HG02571 (cell line): ENCODE data around the gene RBM10.

Source experiments
- ATAC-seq: cut with Tn5 transposase; IDR thresholded peaks from one replicate; pipeline ENCODE4 v1.9.1; 2021; ENCODE audit warnings: mild to moderate bottlenecking, moderate library complexity; ENCODE audit not compliant: unreplicated experiment

Gene RBM10

DNA sequence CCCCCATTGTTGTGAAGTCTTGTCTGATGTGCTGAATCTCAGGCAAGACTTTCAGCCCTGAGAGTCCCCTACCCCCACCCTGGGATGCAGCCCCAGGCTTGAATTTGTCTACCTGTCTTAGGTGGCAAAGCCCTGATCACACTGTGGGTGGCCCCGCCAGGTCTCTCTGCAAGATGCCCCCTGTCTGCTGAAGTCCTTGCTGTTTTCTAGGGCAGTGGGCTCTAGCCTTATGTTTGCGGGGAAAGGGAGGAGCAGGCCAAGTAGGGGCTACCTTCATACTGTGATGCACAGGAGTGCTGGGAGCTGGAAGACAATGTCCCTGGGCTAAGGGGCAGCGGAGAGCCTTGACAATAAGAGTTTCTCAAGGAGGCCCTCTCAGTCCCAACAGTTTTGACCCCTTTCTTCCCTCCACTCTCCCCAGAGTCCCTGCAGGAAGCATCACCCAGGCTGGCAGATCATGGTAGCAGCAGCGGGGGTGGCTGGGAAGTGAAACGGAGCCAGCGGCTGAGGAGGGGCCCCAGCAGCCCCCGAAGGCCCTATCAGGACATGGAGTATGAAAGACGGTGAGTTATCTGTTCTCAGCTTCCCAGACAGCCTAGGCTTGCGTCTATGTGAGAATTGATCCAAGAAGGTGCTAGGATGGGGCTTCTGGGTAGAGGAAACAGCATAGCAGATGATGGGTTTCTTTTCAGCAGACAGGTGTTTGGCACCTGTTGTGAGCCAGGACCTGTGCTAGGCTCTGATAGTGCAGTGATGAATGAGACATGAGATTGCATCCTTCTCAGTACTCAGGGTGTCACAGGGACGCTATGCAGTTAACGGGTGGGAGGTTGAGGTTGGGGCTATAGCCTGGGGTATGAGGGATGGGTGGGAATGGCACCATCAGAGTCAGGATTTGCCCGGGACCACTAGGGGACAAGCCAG is 2.2 kb downstream of the RBM10 start:
- ATAC-seq: no peak

DNA sequence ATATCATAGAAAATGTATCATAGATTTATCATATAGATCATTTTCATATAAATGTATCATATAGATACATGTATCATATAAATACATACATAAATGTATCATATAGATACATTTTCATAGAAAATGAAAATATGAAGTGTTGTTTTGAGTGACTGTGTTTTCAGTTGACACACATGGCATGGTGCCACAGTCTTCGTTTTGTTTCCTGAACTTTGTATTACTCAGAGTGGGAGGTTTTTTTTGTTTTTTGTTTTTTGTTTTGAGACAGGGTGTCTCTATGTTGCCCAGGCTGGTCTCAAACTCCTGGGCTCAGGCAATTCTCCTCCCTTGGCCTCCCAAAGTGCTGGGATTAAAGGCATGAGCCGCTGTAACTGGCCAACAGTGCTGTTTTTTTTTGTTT is 3.9 kb downstream of the RBM10 start:
- no peak for ATAC-seq

DNA sequence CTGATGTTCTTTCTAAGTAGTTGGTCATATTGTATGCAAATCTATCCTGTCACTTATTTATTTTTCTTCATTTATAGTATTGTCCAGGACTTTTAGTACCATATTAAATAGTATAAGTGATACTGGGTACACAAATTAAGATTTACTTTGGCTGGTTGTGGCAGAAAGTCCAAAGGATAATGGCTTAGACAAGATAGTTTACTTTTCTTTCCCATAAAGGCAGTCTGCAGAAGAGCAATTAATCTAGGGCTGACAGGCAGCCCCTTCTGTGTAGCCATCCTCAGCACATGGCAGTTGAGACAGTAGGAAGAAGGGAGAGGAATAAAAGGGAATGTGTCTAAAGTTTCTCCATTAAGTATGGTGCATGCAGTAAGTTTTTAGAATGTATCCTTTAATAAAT is 6.4 kb downstream of the RBM10 start:
- ATAC-seq: no peak

DNA sequence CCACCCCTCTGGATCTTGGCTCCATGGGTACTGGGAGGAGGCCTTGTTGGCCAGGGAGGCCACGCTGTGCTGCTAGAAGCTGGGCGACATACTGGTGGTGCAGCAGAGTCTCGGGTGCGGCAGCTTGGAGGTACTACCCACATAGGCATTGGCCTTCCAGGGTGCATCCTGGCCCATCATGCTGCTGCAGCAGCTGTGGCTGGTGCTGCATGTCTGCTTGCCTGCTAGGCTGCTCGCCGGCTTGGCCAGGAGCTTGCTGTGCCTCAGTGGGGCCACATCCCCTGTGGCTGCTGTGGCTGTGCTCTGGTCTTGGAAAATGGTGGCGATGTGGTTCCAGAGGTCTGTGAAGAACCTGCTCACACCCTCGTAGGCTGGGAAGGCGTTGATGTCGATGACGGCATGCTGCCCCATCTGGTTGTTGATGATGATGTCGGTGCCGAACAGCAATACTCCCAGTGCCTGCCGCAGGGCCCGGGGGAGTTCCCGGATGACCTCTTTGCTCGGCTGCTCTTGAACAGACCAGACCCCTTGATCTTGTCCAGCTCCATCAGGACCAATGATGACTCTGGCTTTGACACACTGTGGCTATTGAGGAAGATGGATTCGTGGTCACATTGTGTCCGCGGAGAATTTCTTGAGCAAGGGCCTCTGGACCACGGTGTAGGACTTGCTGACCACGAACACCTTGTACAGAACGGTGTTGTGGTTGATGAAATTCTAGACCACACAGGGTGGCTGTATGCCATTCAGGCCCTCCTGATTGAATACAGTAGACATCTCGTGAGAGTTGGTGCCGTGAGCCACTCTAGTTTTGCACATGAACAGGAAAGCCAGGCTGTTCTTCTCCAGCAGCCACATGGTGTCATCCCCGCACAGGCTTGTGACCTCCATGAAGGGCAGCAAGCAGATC is 11.8 kb downstream of the RBM10 start:
- no peak for ATAC-seq

DNA sequence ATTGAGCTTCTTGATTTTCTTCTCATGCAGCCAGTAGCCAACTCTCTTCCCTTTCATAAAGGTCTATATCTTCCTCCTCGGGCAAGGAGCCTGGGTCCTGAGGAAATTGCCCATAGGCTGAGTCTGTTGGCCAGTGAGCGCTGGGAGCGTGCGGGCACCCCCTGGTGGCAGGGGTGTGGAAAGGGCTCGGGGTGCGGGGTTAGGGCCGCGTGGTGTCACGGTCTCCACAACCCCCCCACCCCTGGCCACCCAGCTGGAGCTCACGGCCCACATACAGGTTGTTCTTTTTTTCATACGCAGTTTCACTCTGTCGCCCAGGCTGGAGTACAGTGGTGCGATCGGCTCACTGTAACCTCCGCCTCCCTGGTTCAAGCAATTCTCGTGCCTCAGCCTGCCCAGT is 13.1 kb downstream of the RBM10 start:
- ATAC-seq: no peak

DNA sequence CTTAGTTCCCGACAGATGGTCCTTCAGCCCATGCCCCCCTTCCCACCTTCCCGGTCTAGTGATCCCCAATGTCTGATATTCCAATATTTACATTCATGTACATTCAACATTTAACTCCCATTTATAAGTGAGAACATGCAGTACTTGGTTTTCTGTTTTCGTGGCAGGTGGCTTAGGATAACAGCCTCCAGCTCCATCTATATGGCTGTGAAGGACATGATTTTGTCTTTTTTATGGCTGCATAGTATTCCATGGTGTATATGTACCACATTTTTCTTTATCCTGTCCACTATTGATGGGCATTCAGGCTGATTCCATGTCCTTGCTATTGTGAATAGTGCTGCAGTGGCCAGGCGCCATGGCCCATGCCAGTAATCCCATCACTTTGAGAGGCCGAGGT is 13.8 kb downstream of the RBM10 start:
- ATAC-seq: no peak

DNA sequence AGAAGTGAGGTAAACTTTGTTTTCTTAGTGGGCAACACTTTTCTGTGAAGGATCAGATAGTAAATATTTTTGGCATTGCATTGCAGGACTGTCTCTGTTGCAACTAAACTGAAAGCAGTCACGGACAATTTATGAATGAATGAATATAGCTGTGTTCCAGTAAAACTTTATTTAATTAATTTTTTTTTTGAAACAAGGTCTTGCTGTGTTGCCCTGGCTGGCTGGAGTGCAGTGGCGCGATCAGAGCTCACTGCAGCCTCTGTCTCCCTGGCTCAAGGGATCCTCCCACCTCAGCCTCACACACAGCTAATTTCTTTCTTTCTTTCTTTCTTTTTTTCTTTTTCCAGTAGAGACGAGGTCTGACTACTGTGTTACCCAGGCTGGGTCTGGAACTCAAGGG is 15.8 kb downstream of the RBM10 start:
- ATAC-seq: no peak

DNA sequence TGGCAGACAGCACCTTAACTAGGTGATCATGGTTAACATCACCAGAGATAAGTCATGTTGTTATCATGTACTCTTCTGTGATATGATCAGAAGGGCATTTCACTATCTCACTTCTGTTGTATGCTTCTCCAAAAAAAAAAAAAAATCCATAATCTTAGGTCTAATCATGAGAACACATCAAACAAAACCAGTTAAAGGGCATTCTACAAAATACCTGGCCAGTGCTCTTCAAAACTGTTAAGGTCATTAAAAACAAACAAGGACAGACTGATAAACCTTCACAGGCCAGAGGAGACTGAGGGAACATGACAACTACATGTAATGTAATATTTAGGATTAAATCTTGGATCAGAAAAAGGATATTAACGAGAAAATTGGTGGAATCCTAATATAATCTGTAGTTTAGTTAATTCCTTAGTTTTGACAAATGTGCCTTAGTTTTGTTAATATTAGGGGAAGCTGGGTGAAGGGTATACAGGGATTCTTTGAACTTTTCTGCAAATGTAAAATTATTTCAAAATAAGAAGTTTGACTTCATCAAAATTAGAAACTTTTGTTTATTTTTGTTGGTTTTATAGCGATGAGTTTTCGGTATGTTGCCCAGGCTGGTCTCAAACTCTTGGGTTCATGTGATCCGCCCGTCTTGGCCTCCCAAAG is 18.0 kb downstream of the RBM10 start:
- ATAC-seq: no peak

DNA sequence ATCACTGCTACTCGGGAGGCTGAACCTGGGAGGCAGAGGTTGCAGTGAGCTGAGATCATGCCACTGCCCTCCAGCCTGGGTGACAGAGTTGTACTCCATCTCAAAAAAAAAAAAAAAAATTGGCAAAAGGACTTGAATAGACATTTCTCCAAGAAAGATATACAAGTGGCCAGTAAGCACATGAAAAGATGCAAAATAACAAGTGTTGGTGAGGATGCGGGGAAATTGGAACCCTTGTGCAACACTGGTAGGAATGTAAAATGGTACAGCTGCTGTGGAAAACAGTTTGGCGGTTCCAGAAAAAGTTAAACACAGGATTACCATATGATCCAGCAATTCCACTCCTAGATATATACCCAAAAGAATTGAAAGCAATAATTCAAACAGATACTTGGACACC is 19.4 kb downstream of the RBM10 start:
- ATAC-seq: no peak

DNA sequence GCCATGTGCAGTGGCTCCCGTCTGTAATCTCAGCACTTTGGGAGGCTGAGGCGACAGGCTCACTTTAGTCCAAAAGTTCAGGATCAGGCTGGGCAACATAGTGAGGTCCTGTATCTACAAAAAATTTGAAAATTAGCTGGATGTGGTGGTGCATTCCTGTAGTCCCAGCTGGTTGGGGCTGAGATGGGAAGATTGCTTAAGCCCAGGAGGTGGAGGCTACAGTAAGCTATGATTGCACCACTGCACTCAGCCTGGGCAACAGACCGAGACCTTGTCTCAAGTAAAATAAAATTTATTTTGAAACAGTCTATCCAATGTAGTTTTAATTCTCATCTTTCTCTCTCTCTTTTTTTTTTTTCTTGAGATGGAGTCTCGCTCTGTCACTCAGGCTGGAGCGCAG is 21.1 kb downstream of the RBM10 start:
- no peak for ATAC-seq

DNA sequence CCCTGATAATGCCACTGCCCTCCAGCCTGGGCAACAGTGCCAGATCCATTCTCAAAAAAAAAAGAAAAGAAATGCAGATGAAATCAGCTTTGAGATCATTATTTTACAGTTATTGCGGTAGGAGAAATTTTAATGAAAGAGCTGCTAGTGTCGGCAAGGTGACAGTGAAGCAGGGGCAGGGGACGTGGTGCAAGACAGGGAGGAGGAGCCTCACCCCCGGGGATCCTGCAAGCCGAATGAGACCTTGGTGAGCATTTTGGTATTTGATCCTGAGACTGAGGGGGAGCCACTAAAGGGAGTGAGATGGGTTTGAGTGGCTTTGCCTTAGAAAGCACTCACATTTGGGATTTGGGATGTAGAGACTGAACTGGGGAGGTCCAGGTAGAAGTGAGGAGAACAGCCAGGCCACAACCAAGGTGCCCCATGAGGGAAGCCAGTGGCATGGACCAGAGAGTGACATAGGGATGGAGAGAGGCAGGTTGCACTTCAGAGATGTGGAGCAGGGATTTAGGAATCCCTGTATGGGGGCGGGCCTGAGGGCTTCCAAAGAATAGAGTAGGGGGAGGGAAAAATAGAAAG is 23.6 kb downstream of the RBM10 start:
- ATAC-seq: no peak

DNA sequence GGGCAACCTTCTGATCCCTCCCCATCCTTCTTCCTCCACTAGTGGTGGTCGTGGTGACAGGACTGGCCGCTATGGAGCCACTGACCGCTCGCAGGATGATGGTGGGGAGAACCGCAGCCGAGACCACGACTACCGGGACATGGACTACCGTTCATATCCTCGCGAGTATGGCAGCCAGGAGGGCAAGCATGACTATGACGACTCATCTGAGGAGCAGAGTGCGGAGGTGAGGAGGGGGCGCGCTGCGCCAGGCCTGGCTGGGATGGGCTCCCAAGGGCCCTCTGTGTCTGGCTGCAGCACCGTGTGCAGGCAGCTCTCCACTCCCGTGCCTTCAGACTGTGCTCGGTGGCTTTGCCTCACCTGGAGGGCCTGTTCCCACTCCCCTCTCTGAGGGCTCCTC is 24.3 kb downstream of the RBM10 start:
- ATAC-seq: no peak

DNA sequence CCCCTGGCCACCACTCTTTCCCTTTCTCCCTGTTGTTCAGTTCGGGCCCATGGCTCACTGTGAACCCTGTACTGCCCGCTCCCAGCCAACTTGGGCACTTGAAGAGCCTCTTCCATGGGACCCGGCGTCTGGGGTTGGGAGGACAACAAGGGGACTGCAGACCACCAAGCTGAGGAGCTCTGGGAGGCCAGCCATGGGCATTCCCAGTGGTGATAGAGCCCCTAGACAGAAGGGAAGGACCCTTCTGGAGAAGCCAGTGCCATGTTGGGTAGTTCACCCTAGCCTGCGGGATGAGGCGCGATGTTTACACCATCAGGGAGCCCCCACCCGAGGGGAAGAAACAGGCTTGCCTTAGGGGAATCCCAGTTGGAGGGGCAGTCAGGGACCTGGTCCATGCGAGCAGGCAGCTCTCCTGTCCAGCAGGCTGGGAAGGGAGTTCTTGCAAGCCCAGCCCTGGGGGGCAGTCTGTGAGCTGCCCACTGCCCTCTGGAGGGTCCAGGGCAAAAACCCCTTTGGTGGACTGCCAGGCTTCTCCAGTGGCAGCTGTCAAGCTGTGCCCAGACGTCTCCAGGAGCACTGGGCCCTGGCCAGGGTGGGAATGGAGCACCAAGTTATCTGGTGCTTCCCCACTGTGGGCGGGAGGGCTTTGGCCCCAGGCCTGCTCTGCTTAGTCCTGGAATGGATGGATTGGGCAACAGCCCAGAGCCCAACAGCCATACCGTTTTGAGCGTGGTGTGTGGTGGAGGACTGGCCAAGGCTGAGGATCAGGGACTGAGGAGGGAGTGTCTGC is 24.9 kb downstream of the RBM10 start:
- no peak for ATAC-seq

DNA sequence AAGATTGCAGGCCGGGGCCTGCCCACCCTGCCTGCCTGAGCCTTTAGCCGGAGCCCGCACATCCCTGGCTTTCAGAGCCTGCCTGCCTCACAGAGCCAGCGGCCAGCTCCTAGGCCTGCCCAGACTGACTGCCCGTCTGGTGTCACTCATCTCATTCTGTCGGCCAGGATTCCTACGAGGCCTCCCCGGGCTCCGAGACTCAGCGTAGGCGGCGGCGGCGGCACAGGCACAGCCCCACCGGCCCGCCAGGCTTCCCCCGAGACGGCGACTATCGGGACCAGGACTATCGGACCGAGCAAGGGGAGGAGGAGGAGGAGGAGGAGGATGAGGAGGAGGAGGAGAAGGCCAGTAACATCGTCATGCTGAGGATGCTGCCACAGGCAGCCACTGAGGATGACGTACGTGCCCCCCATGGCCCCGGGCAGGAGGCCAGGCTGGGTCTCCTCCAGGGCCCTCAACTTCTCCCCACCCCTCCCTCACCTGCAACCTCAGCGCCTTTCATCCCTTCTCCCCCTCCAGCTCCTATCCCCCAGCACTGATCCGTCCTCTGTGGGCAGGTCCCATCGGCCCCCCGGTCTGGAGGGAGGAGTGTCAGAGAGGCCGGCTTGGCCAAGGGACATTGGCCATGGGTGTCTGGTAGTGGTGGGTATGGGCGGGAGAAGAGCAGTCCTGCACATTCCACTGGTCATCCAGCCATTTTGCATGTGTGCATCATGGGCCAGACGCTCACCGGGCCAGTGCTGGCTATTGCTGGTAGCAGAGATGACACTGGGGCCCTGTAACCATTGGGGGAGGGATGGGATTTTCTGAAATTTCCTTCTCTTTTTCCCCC is 26.1 kb downstream of the RBM10 start:
- no peak for ATAC-seq

DNA sequence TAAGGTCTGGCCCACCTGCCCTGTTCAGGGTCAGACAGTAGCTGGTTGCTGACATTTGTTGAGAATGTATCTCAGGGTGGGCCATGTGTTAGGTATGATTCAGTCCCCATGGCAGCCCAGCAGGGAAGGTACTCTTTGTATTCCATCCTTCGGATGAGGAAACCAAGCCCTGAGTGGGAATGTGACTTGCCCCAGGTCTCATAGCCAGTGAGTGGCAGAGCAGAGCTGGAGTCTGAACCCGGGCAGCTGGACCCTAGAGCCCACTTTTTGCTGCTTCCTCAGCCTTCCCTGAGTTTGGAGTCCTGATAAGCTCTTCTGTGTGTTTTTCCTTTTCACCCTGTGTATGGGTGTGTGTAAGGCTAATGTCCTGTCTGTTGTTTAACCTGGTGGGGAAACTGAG is 27.0 kb downstream of the RBM10 start:
- ATAC-seq: no peak

DNA sequence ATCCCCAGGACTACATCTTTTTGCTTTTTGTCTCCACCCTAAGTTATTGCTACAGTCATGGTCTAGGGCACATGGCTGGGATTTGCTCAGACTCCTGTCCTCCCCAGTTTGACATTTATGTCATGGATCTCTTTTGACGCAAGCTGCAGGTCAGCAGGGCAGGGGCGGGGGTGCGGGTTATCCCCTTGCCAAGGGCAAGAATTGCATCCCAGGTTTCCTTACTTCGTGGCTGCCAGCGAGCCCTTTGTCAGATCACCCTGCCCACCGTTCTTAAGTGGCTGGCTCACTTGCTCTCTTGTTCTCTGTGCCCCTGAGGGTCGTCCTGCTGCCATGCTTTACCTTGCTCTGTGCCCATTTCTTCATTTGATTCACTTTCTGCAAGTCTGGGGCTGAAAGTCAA is 27.5 kb downstream of the RBM10 start:
- ATAC-seq: no peak

DNA sequence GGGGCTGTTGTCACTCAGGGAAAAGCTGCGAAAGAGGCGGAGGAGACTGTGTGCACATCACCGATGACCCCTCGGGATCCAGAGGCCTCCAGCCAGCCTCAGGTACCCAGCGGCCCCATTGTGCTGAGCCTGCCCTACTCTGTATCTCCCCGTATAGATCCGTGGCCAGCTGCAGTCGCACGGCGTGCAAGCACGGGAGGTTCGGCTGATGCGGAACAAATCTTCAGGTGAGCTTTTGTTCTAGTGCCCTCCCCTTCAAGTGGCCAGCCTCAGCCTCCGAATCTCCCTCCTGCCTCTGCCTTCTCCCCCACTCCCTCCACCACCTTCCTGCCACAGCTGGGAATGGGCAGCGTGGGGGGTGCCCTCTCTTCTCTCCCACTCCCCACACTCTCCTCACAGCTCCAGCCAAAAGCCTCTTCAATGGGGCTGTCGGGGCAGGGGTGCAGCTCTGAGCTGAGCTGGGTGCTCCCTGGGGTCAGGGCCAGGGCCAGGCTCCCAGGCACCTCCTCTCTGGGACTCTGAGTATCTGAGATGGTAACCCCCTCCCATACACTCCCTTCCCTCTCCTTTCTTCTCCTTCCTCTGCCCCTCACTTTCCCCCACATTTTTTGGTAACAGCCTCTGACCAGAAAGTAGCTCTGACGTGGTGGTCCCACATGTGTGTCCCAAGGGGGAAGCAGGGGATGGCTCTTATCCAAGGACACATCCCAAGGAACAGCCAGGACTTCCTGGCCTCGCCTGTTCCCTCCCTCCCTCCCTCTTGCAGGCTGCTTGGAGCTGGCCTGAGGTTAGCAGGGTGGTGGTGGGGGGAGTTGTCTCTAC is 28.2 kb downstream of the RBM10 start:
- ATAC-seq: no peak

DNA sequence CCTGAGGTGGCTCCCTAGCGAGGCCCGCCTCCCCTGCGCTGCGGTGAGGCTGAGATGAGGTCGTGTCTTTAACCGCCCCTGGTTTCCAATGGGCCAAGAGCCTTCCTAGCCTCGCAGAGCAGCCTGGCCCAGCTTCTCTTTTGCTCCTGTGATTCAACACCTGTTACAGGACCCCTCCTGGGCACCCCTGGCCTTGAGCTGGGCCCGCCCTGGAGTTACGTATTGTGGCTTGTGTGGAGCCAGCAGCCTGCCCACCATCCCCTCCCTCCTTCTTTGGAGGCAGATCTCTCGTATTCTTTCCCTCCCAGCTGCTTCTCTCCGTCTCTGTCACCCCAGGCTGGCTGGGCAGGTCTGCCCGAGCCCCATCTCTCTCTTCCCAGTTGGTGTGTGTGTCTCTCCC is 29.4 kb downstream of the RBM10 start:
- no peak for ATAC-seq
